ENCODE results near the gene AGTR2.
"Not testable (repeated sequence)": the region's sequence is repeated elsewhere in the genome, so short reads cannot be mapped to it uniquely, and the experiment has no call there.

AGTR2 gene

DNA sequence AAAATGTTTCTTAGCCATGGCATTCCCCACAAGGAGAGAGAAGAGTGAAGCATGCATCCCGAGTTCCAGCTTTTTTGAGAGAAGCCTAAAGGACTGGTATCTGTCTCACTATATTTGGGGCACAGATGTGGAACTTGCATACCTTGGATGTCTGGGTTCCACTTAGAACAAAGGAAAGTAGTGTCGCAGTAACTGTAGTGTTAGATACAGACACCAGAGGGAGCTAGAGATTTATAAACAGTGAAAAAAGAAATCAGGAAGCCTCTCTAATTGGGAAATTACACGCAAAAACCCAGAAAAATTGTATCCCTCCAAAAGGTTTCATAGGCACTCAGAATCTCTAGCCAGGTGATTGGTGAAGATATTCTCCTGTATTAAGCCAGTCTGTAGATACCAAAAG is 34.4 kb downstream of the AGTR2 start:
- TF ChIP-seq CTCF (IDR thresholded peaks at IDR 0.05; ENCODE audit: low read length) (peak; percentile 51), EZH2 (IDR thresholded peaks at IDR 0.05; ENCODE audit: borderline replicate concordance, low read length) (no peak)
- Histone ChIP-seq H3F3A (ENCODE audit: insufficient read depth, low read length) (no peaks in the 10 kb centered on the region), H3K79me2 (ENCODE audit: insufficient read depth, low read length) (no peaks in the 10 kb centered on the region), H3K4me1 (ENCODE audit: insufficient read depth, low read length, severe bottlenecking) (no peaks in the 10 kb centered on the region), H2AFZ (ENCODE audit: low read length) (no peak overlapping the region), H4K20me1 (ENCODE audit: insufficient read depth, low read length) (no peaks in the 10 kb centered on the region), H3K36me3 (ENCODE audit: insufficient read depth, low read length) (no peaks in the 10 kb centered on the region), H3K9me2 (ENCODE audit: low read depth, low read length) (no peaks in the 10 kb centered on the region), H3K27me3 (ENCODE audit: insufficient read depth, low read length) (no peaks in the 10 kb centered on the region), H3K27ac (ENCODE audit: low read depth, low read length, poor library complexity, severe bottlenecking) (no peak overlapping the region), H3K4me2 (ENCODE audit: low read length) (no peak overlapping the region), H3K9ac (ENCODE audit: low read length) (no peak overlapping the region), H3K4me3 (ENCODE audit: low read depth, low read length, poor library complexity, severe bottlenecking) (no peak overlapping the region), H3K9me3 (ENCODE audit: low read length) (no peaks in the 10 kb centered on the region)

GRCh38 chrX:116213262-116213661 is 42.7 kb downstream of the AGTR2 start:
- Histone ChIP-seq H3K4me3 (ENCODE audit: low read depth, low read length, poor library complexity, severe bottlenecking) (no peak overlapping the region), H3K9me2 (ENCODE audit: low read depth, low read length) (no peaks in the 10 kb centered on the region), H3K9ac (ENCODE audit: low read length) (no peak overlapping the region), H3F3A (ENCODE audit: insufficient read depth, low read length) (no peaks in the 10 kb centered on the region), H3K27ac (ENCODE audit: low read depth, low read length, poor library complexity, severe bottlenecking) (no peak overlapping the region), H3K36me3 (ENCODE audit: insufficient read depth, low read length) (no peaks in the 10 kb centered on the region), H3K4me2 (ENCODE audit: low read length) (no peak overlapping the region), H3K4me1 (ENCODE audit: insufficient read depth, low read length, severe bottlenecking) (no peaks in the 10 kb centered on the region), H3K9me3 (ENCODE audit: low read length) (no peaks in the 10 kb centered on the region), H4K20me1 (ENCODE audit: insufficient read depth, low read length) (no peaks in the 10 kb centered on the region), H2AFZ (ENCODE audit: low read length) (no peak overlapping the region), H3K79me2 (ENCODE audit: insufficient read depth, low read length) (no peaks in the 10 kb centered on the region), H3K27me3 (ENCODE audit: insufficient read depth, low read length) (no peaks in the 10 kb centered on the region)
- no peak for TF ChIP-seq EZH2 (IDR thresholded peaks at IDR 0.05; ENCODE audit: borderline replicate concordance, low read length)
- no peak for TF ChIP-seq CTCF (IDR thresholded peaks at IDR 0.05; ENCODE audit: low read length)

DNA sequence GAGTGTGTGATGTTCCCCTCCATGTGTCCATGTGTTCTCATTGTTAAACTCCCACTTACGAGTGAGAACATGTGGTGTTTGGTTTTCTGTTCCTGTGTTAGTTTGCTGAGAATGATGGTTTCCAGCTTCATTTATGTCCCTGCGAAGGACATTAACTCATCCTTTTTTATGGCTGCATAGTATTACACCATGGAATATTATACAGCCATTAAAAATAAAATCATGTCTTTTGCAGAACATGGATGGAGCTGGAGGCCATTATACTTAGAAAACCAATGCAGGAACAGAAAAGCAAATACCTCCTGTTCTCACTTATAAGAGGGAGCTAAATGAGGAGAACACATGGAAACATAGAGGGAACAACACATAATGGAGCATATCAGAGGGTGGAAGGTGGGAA is 46.5 kb downstream of the AGTR2 start:
- not testable (repeated sequence) for H3K4me1 ChIP-seq (ENCODE audit: insufficient read depth, low read length, severe bottlenecking); H3K27ac ChIP-seq (ENCODE audit: low read depth, low read length, poor library complexity, severe bottlenecking); H3K9ac ChIP-seq (ENCODE audit: low read length); H3K4me3 ChIP-seq (ENCODE audit: low read depth, low read length, poor library complexity, severe bottlenecking); H3K27me3 ChIP-seq (ENCODE audit: insufficient read depth, low read length); H3K9me2 ChIP-seq (ENCODE audit: low read depth, low read length); H2AFZ ChIP-seq (ENCODE audit: low read length); H3K4me2 ChIP-seq (ENCODE audit: low read length); H3K79me2 ChIP-seq (ENCODE audit: insufficient read depth, low read length); H3K36me3 ChIP-seq (ENCODE audit: insufficient read depth, low read length); H3F3A ChIP-seq (ENCODE audit: insufficient read depth, low read length); H4K20me1 ChIP-seq (ENCODE audit: insufficient read depth, low read length); H3K9me3 ChIP-seq (ENCODE audit: low read length)
